ENCODE measurements around the gene XPR1. TPM values are rescaled to one million over a fixed set of nuclear protein-coding genes. Genes with fewer than 3 reads are reported as not detected.

The XPR1 gene
- total RNA-seq, 3 donors from 2014 or later = 19.0 to 49.5 (median 35.7) TPM

DNA sequence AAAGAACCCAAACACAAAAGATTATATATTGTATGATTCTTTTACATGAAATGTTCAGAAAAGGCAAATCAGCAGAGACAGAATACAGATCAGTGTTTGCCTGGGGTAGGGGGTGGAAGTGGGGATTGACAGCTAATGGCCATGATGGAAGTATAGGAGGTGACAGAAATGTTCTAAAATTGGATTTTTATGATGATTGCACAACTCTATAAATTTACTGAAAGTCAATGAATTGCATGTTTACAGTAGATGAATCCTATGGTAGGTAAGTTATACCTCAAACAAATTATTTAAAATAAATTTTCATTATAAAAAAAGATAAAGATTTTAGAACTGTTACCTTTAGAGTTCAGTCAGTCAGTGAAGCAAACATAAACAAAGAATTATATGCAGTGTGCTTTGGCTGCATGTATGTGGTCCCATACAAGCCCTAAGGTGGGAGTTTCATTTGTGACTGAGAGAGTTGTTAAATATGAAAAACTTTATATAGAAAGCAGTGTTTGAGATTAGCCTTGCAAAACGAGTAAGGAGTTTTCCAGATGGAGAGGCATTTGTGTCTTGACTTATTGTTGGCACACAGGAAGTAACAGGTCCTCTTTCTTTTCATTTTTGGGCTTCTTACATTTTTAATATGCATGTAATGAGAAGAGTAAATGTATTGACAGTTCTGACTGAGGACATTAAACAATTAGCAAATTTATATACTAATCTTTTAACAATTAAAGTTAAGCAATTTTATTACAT, 165.2 kb downstream of the XPR1 start:
- H3K27me3 ChIP-seq = no peaks in the 10 kb centered on the region
- H3K36me3 ChIP-seq = no peaks in the 10 kb centered on the region
- no peak overlapping the region for H3K27ac ChIP-seq
- TF ChIP-seq, protein P1, sequence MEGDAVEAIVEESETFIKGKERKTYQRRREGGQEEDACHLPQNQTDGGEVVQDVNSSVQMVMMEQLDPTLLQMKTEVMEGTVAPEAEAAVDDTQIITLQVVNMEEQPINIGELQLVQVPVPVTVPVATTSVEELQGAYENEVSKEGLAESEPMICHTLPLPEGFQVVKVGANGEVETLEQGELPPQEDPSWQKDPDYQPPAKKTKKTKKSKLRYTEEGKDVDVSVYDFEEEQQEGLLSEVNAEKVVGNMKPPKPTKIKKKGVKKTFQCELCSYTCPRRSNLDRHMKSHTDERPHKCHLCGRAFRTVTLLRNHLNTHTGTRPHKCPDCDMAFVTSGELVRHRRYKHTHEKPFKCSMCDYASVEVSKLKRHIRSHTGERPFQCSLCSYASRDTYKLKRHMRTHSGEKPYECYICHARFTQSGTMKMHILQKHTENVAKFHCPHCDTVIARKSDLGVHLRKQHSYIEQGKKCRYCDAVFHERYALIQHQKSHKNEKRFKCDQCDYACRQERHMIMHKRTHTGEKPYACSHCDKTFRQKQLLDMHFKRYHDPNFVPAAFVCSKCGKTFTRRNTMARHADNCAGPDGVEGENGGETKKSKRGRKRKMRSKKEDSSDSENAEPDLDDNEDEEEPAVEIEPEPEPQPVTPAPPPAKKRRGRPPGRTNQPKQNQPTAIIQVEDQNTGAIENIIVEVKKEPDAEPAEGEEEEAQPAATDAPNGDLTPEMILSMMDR (IDR thresholded peaks at IDR 0.05) = no peak
- no peak for TF ChIP-seq POLR2AphosphoS5 (IDR thresholded peaks at IDR 0.05)
- no peak for TF ChIP-seq POLR2A (IDR thresholded peaks at IDR 0.05)
- no peak for DNase-seq (ENCODE audit: low spot score in 2 of 2)
- H3K4me1 ChIP-seq = no peaks in the 10 kb centered on the region
- no peaks in the 10 kb centered on the region for H3K9me3 ChIP-seq
- H3K4me3 ChIP-seq = no peak overlapping the region
- intact Hi-C loops (cut with DNase I; ENCODE audit: low total_unique reads) = no loop called here

DNA sequence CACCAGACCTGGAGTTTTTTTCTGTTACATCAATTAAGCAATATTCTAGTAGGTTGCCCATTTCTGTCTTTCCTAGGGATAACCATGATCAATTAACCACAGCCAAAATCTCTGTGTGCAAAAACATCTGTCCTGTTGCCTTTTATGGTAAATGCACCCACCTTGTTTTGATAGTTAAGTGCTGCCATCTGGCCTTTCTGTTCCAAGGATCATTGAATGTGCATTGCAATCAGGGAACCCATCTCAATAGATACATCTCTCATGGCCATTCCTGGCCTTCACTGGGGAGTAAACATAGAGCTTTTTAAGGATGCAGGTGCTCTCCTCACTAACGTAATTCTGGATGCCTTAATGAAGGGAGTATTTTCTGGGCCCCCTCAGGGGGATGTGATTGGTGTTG, 169.1 kb downstream of the XPR1 start:
- Histone ChIP-seq H3K9me3 (no peaks in the 10 kb centered on the region), H3K27me3 (no peaks in the 10 kb centered on the region), H3K36me3 (no peaks in the 10 kb centered on the region), H3K4me1 (no peaks in the 10 kb centered on the region), H3K4me3 (no peak overlapping the region), H3K27ac (no peak overlapping the region)
- intact Hi-C loops (cut with DNase I; ENCODE audit: low total_unique reads) = no loop called here
- no peak for TF ChIP-seq POLR2A (IDR thresholded peaks at IDR 0.05)
- TF ChIP-seq, protein P1 (IDR thresholded peaks at IDR 0.05) = no peak
- TF ChIP-seq POLR2AphosphoS5 (IDR thresholded peaks at IDR 0.05) = no peak
- DNase-seq (ENCODE audit: low spot score in 2 of 2) = no peak

DNA sequence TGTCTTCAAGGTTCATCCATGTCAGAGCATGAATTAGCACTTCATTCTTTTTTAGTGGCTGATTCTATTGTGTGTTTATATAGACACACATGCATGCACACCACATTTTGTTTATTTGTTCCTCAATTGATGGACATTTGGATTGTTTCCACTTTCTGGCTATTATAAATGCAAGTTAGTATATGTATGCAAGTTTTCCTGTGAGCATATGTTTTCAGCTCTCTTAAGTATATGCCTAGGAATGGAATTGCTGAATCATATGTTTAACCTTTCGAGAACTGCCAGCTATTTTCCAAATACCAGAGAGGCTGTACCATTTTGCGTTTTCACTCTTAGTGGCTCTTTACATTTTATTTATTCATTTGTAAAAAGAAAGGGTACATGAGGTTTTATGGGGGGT, 171.0 kb downstream of the XPR1 start:
- DNase-seq (ENCODE audit: low spot score in 2 of 2) = no peak

DNA sequence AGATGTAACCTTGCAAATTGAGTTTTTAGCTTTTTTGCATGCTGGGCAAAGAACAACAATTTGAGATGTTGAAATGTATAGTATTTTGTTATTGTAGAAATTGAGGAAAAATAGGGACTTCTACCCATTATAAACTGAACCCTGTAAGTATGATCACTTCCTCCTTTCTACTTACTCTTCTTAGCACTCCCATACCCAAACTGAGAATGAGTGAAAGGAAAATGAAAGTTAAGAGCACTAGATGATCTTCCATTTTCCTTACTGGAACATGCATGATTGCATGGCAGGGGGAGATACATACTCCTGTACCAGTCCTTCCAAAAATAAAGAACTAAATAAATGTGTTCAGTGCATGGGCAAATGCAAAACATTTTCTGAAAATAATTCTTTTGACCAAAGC, 173.5 kb downstream of the XPR1 start:
- Histone ChIP-seq H3K27ac (no peak overlapping the region), H3K4me3 (no peak overlapping the region), H3K27me3 (no peaks in the 10 kb centered on the region), H3K36me3 (no peaks in the 10 kb centered on the region), H3K9me3 (no peaks in the 10 kb centered on the region), H3K4me1 (no peaks in the 10 kb centered on the region)
- DNase-seq (ENCODE audit: low spot score in 2 of 2) = no peak
- intact Hi-C loops (cut with DNase I; ENCODE audit: low total_unique reads) = no loop called here
- no peak for TF ChIP-seq POLR2AphosphoS5 (IDR thresholded peaks at IDR 0.05)
- TF ChIP-seq, protein P1 (IDR thresholded peaks at IDR 0.05) = no peak
- TF ChIP-seq POLR2A (IDR thresholded peaks at IDR 0.05) = no peak

More for the DNA sequence above, 171.0 kb downstream of the XPR1 start:
- Histone ChIP-seq H3K9me3 (no peaks in the 10 kb centered on the region), H3K27ac (no peak overlapping the region), H3K36me3 (no peaks in the 10 kb centered on the region), H3K4me3 (no peak overlapping the region), H3K4me1 (no peaks in the 10 kb centered on the region), H3K27me3 (no peaks in the 10 kb centered on the region)
- TF ChIP-seq, protein P1 (IDR thresholded peaks at IDR 0.05) = no peak
- TF ChIP-seq POLR2A (IDR thresholded peaks at IDR 0.05) (no peak), POLR2AphosphoS5 (IDR thresholded peaks at IDR 0.05) (no peak)
- intact Hi-C loops (cut with DNase I; ENCODE audit: low total_unique reads) = no loop called here

DNA sequence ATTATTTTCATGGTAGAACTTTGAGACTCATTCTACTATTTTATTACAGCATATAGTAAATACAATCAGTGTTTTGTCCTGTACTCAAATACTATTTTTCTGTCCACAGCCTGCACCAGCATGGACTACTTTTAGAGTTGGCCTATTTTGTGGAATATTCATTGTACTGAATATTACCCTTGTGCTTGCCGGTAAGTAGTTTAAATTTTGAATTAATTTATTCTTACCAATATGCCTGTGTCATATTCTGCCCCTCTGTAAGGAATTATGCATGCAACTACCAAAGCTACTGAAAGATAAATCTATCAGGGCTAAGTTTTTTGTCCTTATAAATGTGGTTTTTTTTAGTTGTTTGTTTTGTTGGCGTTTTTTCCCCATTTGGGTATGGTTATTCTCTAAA, 179.5 kb downstream of the XPR1 start:
- Histone ChIP-seq H3K9me3 (no peaks in the 10 kb centered on the region), H3K4me3 (no peak overlapping the region), H3K36me3 (no peaks in the 10 kb centered on the region), H3K27ac (no peak overlapping the region), H3K27me3 (no peaks in the 10 kb centered on the region), H3K4me1 (no peaks in the 10 kb centered on the region)
- no peak for DNase-seq (ENCODE audit: low spot score in 2 of 2)
- intact Hi-C loops (cut with DNase I; ENCODE audit: low total_unique reads) = no loop called here
- no peak for TF ChIP-seq POLR2AphosphoS5 (IDR thresholded peaks at IDR 0.05)
- TF ChIP-seq, protein P1 (IDR thresholded peaks at IDR 0.05) = no peak
- TF ChIP-seq POLR2A (IDR thresholded peaks at IDR 0.05) = no peak
